Neural cell (in vitro differentiated cells): Measurements from ENCODE around the gene MAP4K4.

Experiments
- CTCF ChIP-seq: fragments of 450-650 bp; IDR thresholded peaks from 2 replicates; pipeline ENCODE4 v1.5.1; 2014; ENCODE audit warnings: antibody characterized with exemption, mild to moderate bottlenecking, moderate library complexity; ENCODE audit not compliant: poor library complexity, severe bottlenecking
- EZH2 ChIP-seq: fragments of 200-600, 300-800 bp; shearing (Covaris generic), sonication (generic); IDR thresholded peaks from 2 replicates; pipeline ENCODE4 v1.6.1; 2014; ENCODE audit warnings: antibody characterized with exemption, low read length, borderline replicate concordance, mild to moderate bottlenecking; ENCODE audit not compliant: insufficient read depth, poor library complexity, severe bottlenecking
- RAD21 ChIP-seq: fragments of 450-650 bp; conservative IDR thresholded peaks from 2 replicates; pipeline ENCODE4 v1.6.1; 2014; ENCODE audit warnings: antibody characterized with exemption, mild to moderate bottlenecking, moderate library complexity
- REST ChIP-seq: IDR thresholded peaks from 2 replicates; pipeline ENCODE4 v1.6.1; 2012; ENCODE audit warnings: borderline replicate concordance

DNA sequence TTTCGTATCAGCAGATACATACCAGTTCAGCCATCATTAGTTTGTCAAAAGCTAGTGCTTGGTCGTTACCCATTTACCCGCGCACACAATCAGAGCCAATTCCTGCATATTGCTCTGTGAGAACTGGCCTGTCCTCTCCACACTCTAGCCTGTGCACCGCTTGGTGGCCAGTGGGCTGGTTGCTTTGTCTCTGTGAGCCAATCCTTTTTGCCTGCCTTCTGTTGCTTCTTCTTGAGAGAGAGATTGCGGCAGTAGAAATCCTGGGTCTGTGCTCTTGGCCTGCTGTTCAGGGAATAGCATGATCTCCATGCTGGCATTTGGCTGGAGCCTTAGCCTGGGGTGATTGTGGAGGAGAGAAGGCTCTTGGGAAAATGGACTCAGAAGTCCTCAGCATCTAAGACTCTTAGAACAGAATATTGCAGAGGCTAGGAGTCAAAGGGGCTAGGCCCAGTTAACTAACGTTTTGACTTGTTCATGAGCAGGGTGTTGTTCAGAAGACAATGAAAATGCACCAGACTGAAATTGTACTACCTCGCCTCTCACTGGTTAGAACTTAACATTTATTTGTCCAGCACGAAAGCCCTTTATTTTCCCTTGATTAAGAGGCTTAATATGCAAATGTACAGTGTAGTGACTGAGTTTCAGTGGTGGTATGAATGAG is 37.1 kb downstream of the MAP4K4 start:
- no peak for TF ChIP-seq CTCF
- TF ChIP-seq REST, result no peak
- no peak for TF ChIP-seq EZH2
- no peak for TF ChIP-seq RAD21
